H9 (cell line): ENCODE data around the gene OSBPL9. TPM values are rescaled to one million over a fixed set of nuclear protein-coding genes. Genes with fewer than 3 reads are reported as not detected.

Experiments
- DNase-seq: peaks from one replicate; pipeline ENCODE4 v3.0.0-alpha.2; 2017
- H2AFZ ChIP-seq: one replicate; pipeline ENCODE4 v1.6.1; 2013; ENCODE audit warnings: mild to moderate bottlenecking, low read length, control low read depth, moderate library complexity
- H2AK5ac ChIP-seq: 2 replicates; pipeline ENCODE4 v1.6.1; 2013; ENCODE audit warnings: low read length, control low read depth, mixed read lengths; ENCODE audit not compliant: insufficient read length
- H2BK120ac ChIP-seq: one replicate; pipeline ENCODE4 v1.6.1; 2013; ENCODE audit warnings: low read depth, mild to moderate bottlenecking, low read length, control low read depth, inconsistent platforms; ENCODE audit not compliant: poor library complexity, severe bottlenecking
- H2BK12ac ChIP-seq: 2 replicates; pipeline ENCODE4 v1.6.1; 2013; ENCODE audit warnings: low read length, control low read depth, mixed read lengths, low read depth; ENCODE audit not compliant: insufficient read length
- H2BK15ac ChIP-seq: 2 replicates; pipeline ENCODE4 v1.6.1; 2013; ENCODE audit warnings: low read depth, low read length, control low read depth
- H2BK20ac ChIP-seq: one replicate; pipeline ENCODE4 v1.6.1; 2013; ENCODE audit warnings: low read depth, mild to moderate bottlenecking, low read length, control low read depth, inconsistent platforms; ENCODE audit not compliant: poor library complexity, severe bottlenecking
- H2BK5ac ChIP-seq: 2 replicates; pipeline ENCODE4 v1.6.1; 2013; ENCODE audit warnings: low read length, control low read depth, mixed read lengths; ENCODE audit not compliant: insufficient read length
- H3K14ac ChIP-seq: 2 replicates; pipeline ENCODE4 v1.6.1; 2013; ENCODE audit warnings: low read length, control low read depth; ENCODE audit not compliant: insufficient read depth
- H3K18ac ChIP-seq: 2 replicates; pipeline ENCODE4 v1.6.1; 2013; ENCODE audit warnings: low read depth, mild to moderate bottlenecking, mixed read lengths, low read length, control low read depth; ENCODE audit not compliant: insufficient read length
- H3K23ac ChIP-seq: 2 replicates; pipeline ENCODE4 v1.6.1; 2013; ENCODE audit warnings: low read length, control low read depth, mixed read lengths, low read depth; ENCODE audit not compliant: insufficient read length
- H3K23me2 ChIP-seq: 2 replicates; pipeline ENCODE4 v1.6.1; 2013; ENCODE audit warnings: low read depth, mild to moderate bottlenecking, mixed read lengths, low read length, control low read depth; ENCODE audit not compliant: insufficient read length, poor library complexity, severe bottlenecking
- H3K27ac ChIP-seq: 2 replicates; pipeline ENCODE4 v1.5.1; 2013; ENCODE audit warnings: low read length, control low read depth, mixed read lengths, low read depth; ENCODE audit not compliant: insufficient read length
- H3K27me3 ChIP-seq: 2 replicates; pipeline ENCODE4 v1.6.1; 2013; ENCODE audit warnings: low read length, control low read depth, inconsistent platforms; ENCODE audit not compliant: insufficient read depth
- H3K4ac ChIP-seq: 2 replicates; pipeline ENCODE4 v1.6.1; 2013; ENCODE audit warnings: low read depth, mild to moderate bottlenecking, control low read depth, inconsistent platforms, low read length, moderate library complexity
- H3K4me1 ChIP-seq: 2 replicates; pipeline ENCODE4 v1.6.1; 2013; ENCODE audit warnings: low read length, control low read depth, inconsistent platforms; ENCODE audit not compliant: insufficient read depth
- H3K4me2 ChIP-seq: 2 replicates; pipeline ENCODE4 v1.6.1; 2013; ENCODE audit warnings: low read length, control low read depth, mixed read lengths; ENCODE audit not compliant: insufficient read length, insufficient read depth
- H3K56ac ChIP-seq: 2 replicates; pipeline ENCODE4 v1.6.1; 2013; ENCODE audit warnings: low read depth, mild to moderate bottlenecking, mixed read lengths, low read length, control low read depth; ENCODE audit not compliant: insufficient read length
- H3K79me1 ChIP-seq: 2 replicates; pipeline ENCODE4 v1.6.1; 2013; ENCODE audit warnings: low read depth, mild to moderate bottlenecking, moderate library complexity, low read length, control low read depth, inconsistent platforms; ENCODE audit not compliant: insufficient read depth, poor library complexity, severe bottlenecking
- H3K79me2 ChIP-seq: 2 replicates; pipeline ENCODE4 v1.6.1; 2013; ENCODE audit warnings: low read length, control low read depth, inconsistent platforms; ENCODE audit not compliant: insufficient read depth
- H3K9ac ChIP-seq: 2 replicates; pipeline ENCODE4 v1.6.1; 2013; ENCODE audit warnings: low read length, control low read depth, mixed read lengths; ENCODE audit not compliant: insufficient read length; ENCODE audit errors: extremely low read depth
- H3K9me3 ChIP-seq: one replicate; pipeline ENCODE4 v1.6.1; 2013; ENCODE audit warnings: low read depth, low read length, inconsistent platforms; ENCODE audit not compliant: control insufficient read depth
- H3T11ph ChIP-seq: one replicate; pipeline ENCODE4 v1.6.1; 2013; ENCODE audit warnings: mild to moderate bottlenecking, low read length, control low read depth, inconsistent platforms
- H4K20me1 ChIP-seq: one replicate; pipeline ENCODE4 v1.6.1; 2013; ENCODE audit not compliant: control insufficient read depth, insufficient read length, insufficient read depth
- H4K5ac ChIP-seq: 2 replicates; pipeline ENCODE4 v1.6.1; 2013; ENCODE audit warnings: low read depth, mild to moderate bottlenecking, mixed read lengths, low read length, control low read depth; ENCODE audit not compliant: insufficient read length
- H4K8ac ChIP-seq: replicated peaks from 2 replicates; pipeline ENCODE4 v1.6.1; 2013; ENCODE audit warnings: low read length, control low read depth, mixed read lengths, low read depth; ENCODE audit not compliant: insufficient read length
- H4K91ac ChIP-seq: 2 replicates; pipeline ENCODE4 v1.6.1; 2013; ENCODE audit warnings: low read depth, mild to moderate bottlenecking, moderate library complexity, mixed read lengths, low read length, control low read depth; ENCODE audit not compliant: insufficient read length
- H3K27ac Mint-ChIP-seq, 3 experiments: 2 replicates in 2 of 3; 3 replicates in 1 of 3; pipeline ENCODE4 v1.8.0; 2020 to 2021; ENCODE audit warnings: mixed read lengths in 3 of 3, mild to moderate bottlenecking in 1 of 3, moderate library complexity in 1 of 3
- H3K27me3 Mint-ChIP-seq: 2 replicates; pipeline ENCODE4 v1.8.0; 2021; ENCODE audit warnings: low read depth, mild to moderate bottlenecking, moderate library complexity, mixed read lengths
- H3K36me3 Mint-ChIP-seq, 3 experiments: 2 replicates in 2 of 3; 3 replicates in 1 of 3; pipeline ENCODE4 v1.8.0; 2020 to 2021; ENCODE audit warnings: low read depth in 3 of 3, mixed read lengths in 3 of 3; ENCODE audit not compliant: insufficient read depth in 1 of 3
- H3K4me1 Mint-ChIP-seq, 2 experiments: 2 replicates each; pipeline ENCODE4 v1.8.0; 2020; ENCODE audit warnings: mixed read lengths in 2 of 2
- H3K4me3 Mint-ChIP-seq, 2 experiments: 2 replicates in 1 of 2; 3 replicates in 1 of 2; pipeline ENCODE4 v1.8.0; 2020 to 2021; ENCODE audit warnings: mild to moderate bottlenecking in 2 of 2, mixed read lengths in 2 of 2, moderate library complexity in 1 of 2
- H3K9me3 Mint-ChIP-seq, 2 experiments: 2 replicates in 1 of 2; 3 replicates in 1 of 2; pipeline ENCODE4 v1.8.0; 2020; ENCODE audit warnings: mild to moderate bottlenecking in 2 of 2, mixed read lengths in 2 of 2, moderate library complexity in 1 of 2
- WGBS: extraction: QIAGEN DNeasy Blood & Tissue Kit; methylation state at CpG from one replicate; pipeline ENCODE4 v1.1.7; 2013; ENCODE audit warnings: missing lambda C conversion rate, low lambda C conversion rate, mixed read lengths; ENCODE audit not compliant: insufficient read length; ENCODE audit errors: extremely low coverage; 5-methylcytosine and 5-hydroxymethylcytosine counted together
- total RNA-seq: library from RNA; stranded (reverse); gene quantifications from 2 replicates; pipeline ENCODE4 v1.2.1, GENCODE V29; 2021
- TF ChIP-seq, protein P1 (sequence below): fragments of 200-600 bp; sonication (generic); conservative IDR thresholded peaks from 3 replicates; pipeline ENCODE4 v1.8.0; 2021; ENCODE audit warnings: antibody characterized with exemption, mild to moderate bottlenecking

OSBPL9 gene
- total RNA-seq, 1 experiment from 2014 or later: 76.7 TPM

DNA sequence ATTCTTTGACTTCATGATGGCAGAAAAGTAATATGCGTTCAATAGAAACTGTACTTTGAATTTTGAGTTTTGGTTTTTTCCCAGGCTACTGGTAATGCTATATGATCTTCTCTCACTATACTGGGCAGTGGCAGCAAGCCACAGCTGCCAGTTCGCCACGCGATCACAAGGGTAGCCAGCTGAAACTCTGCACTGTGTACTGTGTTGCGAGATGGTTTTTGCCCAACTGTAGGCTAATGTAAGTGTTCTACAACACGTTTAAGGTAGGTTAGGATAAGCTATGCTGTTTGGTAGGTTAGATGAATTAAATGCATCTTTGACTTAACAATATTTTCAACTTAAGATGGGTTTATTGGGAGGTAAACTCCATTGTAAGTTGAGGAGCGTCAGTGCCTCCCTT is 138.5 kb downstream of the OSBPL9 start:
- no peak overlapping the region for H3K14ac ChIP-seq
- H4K91ac ChIP-seq: no peak overlapping the region
- H3K27me3 ChIP-seq: no peaks in the 10 kb centered on the region
- Mint-ChIP-seq H3K36me3 (peaks cover 0 to 22% (median 10%) of the 10 kb centered on the region in 3 experiments; a peak in 6 of 7 replicates), H3K4me3 (no peak overlapping the region), H3K4me1 (peaks cover 2% of the 10 kb centered on the region in 2 experiments; a peak in 1 of 4 replicates), H3K27ac (no peak overlapping the region), H3K27me3 (no peaks in the 10 kb centered on the region), H3K9me3 (no peaks in the 10 kb centered on the region)
- TF ChIP-seq, protein P1, sequence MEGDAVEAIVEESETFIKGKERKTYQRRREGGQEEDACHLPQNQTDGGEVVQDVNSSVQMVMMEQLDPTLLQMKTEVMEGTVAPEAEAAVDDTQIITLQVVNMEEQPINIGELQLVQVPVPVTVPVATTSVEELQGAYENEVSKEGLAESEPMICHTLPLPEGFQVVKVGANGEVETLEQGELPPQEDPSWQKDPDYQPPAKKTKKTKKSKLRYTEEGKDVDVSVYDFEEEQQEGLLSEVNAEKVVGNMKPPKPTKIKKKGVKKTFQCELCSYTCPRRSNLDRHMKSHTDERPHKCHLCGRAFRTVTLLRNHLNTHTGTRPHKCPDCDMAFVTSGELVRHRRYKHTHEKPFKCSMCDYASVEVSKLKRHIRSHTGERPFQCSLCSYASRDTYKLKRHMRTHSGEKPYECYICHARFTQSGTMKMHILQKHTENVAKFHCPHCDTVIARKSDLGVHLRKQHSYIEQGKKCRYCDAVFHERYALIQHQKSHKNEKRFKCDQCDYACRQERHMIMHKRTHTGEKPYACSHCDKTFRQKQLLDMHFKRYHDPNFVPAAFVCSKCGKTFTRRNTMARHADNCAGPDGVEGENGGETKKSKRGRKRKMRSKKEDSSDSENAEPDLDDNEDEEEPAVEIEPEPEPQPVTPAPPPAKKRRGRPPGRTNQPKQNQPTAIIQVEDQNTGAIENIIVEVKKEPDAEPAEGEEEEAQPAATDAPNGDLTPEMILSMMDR: no peak
- H2BK120ac ChIP-seq: no peak overlapping the region
- no peak overlapping the region for H4K5ac ChIP-seq
- H4K8ac ChIP-seq: no peak overlapping the region
- H4K20me1 ChIP-seq: no peaks in the 10 kb centered on the region
- no peaks in the 10 kb centered on the region for H3K79me2 ChIP-seq
- H3K4me2 ChIP-seq: no peak overlapping the region
- H3T11ph ChIP-seq: no peak overlapping the region
- DNase-seq: no peak
- no peak overlapping the region for H2BK20ac ChIP-seq
- no peaks in the 10 kb centered on the region for H3K79me1 ChIP-seq
- no peaks in the 10 kb centered on the region for H3K9me3 ChIP-seq
- no peaks in the 10 kb centered on the region for H3K4me1 ChIP-seq
- H3K18ac ChIP-seq: no peak overlapping the region
- no peak overlapping the region for H3K27ac ChIP-seq
- no peak overlapping the region for H3K9ac ChIP-seq
- no peak overlapping the region for H2AFZ ChIP-seq
- WGBS: no CpG with 5 or more reads among the region's 7 CpGs
- H3K23me2 ChIP-seq: no peaks in the 10 kb centered on the region
- H3K56ac ChIP-seq: no peak overlapping the region
- no peak overlapping the region for H2BK15ac ChIP-seq
- H2BK5ac ChIP-seq: no peak overlapping the region
- no peak overlapping the region for H3K23ac ChIP-seq
- no peak overlapping the region for H3K4ac ChIP-seq
- H2BK12ac ChIP-seq: no peak overlapping the region
- no peak overlapping the region for H2AK5ac ChIP-seq
